Measurements from ENCODE around the gene MAPKBP1. TPM values are rescaled to one million over a fixed set of nuclear protein-coding genes. Genes with fewer than 3 reads are reported as not detected.

MAPKBP1 gene
- total and polyA plus RNA-seq, 2 of the 8 experiments (the other 6 are each of a cell fraction or from before 2014, with no cell fraction given) = 4.3 to 11.3 TPM

- H2BK20ac ChIP-seq (ENCODE audit: low read length) = no peak overlapping the region
- no peaks in the 10 kb centered on the region for H3K79me2 ChIP-seq (ENCODE audit: control insufficient read depth in 1 of 2, insufficient read depth in 2 of 2, low read length in 2 of 2)
- peaks cover 0 to 2% of the 10 kb centered on the region in 2 experiments for H4K20me1 ChIP-seq (replicated peaks in 1 of 2; ENCODE audit: control insufficient read depth in 1 of 2, insufficient read depth in 2 of 2, low read length in 2 of 2)
- no peaks in the 10 kb centered on the region for H3K79me1 ChIP-seq (ENCODE audit: low read depth, low read length)
- H2AK5ac ChIP-seq (ENCODE audit: low read depth, low read length) = no peak overlapping the region
- no peak overlapping the region for H3K18ac ChIP-seq (ENCODE audit: extremely low read depth, low read length)
- no peaks in the 10 kb centered on the region for H3K23me2 ChIP-seq (ENCODE audit: low read depth, low read length)
- no peak overlapping the region for H3K9ac ChIP-seq (replicated peaks in 1 of 4; ENCODE audit: extremely low read depth in 1 of 4, low read depth in 3 of 4, low read length in 3 of 4)
- no peak overlapping the region for H3K14ac ChIP-seq (ENCODE audit: insufficient read length)
- no peak overlapping the region for H2AFZ ChIP-seq (ENCODE audit: low read length)
- FAIRE-seq (no peak), DNase-seq (ENCODE audit: low read depth in 1 of 2, low spot score in 2 of 2) (no peak)
- no peak overlapping the region for H2BK5ac ChIP-seq (ENCODE audit: low read depth, low read length)
- H4K91ac ChIP-seq (replicated peaks; ENCODE audit: insufficient read length, low read length) = no peak overlapping the region
- WGBS, 2 experiments (ENCODE audit: extremely low coverage in 1 of 2, insufficient coverage in 1 of 2, insufficient read length in 1 of 2, insufficient replicate concordance in 2 of 2, low coverage in 1 of 2, low lambda C conversion rate in 2 of 2, missing lambda C conversion rate in 1 of 2) = 95% methylated on average over 4 of the region's 4 CpGs; no CpG with 5 or more reads in 1 of the 2 experiments
- ChIA-PET CTCF (ENCODE audit: partially characterized antibody) (no interaction called here), POLR2A (ENCODE audit: partially characterized antibody) (no interaction called here)
- H4K5ac ChIP-seq (ENCODE audit: insufficient read length, low read depth, low read length) = no peak overlapping the region
- H2BK120ac ChIP-seq (replicated peaks; ENCODE audit: low read depth, low read length) = no peak overlapping the region
- H3K4ac ChIP-seq (replicated peaks; ENCODE audit: insufficient read length, low read depth, low read length) = no peak overlapping the region
- no peak overlapping the region for H2BK15ac ChIP-seq (ENCODE audit: low read length)
- TF ChIP-seq TAF1 (IDR thresholded peaks at IDR 0.05; ENCODE audit: low read depth, low read length) = no peak
- no peak for TF ChIP-seq CTBP2 (IDR thresholded peaks at IDR 0.05; ENCODE audit: borderline replicate concordance, insufficient read depth, insufficient read length, low read length)
- TF ChIP-seq MAX (IDR thresholded peaks at IDR 0.05) = no peak
- no peak for TF ChIP-seq ATF3 (IDR thresholded peaks at IDR 0.05; ENCODE audit: insufficient read depth, low read depth, low read length)
- no peak for TF ChIP-seq SP2 (IDR thresholded peaks at IDR 0.05; ENCODE audit: low read length)
- TF ChIP-seq CBX8 (IDR thresholded peaks at IDR 0.05; ENCODE audit: borderline replicate concordance, low read depth, low read length) = no peak
- no peak for TF ChIP-seq ZNF274 (IDR thresholded peaks at IDR 0.05; ENCODE audit: borderline replicate concordance, extremely low read depth, low read length)
- no peak for TF ChIP-seq EZH2 (IDR thresholded peaks at IDR 0.05; ENCODE audit: low read depth, low read length, severe bottlenecking)
- no peak for TF ChIP-seq USF2 (IDR thresholded peaks at IDR 0.05; ENCODE audit: low read length)
- no peak for TF ChIP-seq EGR1 (IDR thresholded peaks at IDR 0.05; ENCODE audit: borderline replicate concordance, low read depth, low read length)
- TF ChIP-seq HDAC6 (IDR thresholded peaks at IDR 0.05; ENCODE audit: low read depth, low read length) = no peak
- no peak for TF ChIP-seq GABPA (IDR thresholded peaks at IDR 0.05; ENCODE audit: borderline replicate concordance, insufficient read depth, low read length)
- no peaks in the 10 kb centered on the region for H3K4me1 ChIP-seq (replicated peaks in 1 of 4; ENCODE audit: control insufficient read depth in 3 of 4, insufficient read depth in 4 of 4, low read length in 3 of 4)
- H3K23ac ChIP-seq (ENCODE audit: insufficient read length) = no peak overlapping the region
- H4K8ac ChIP-seq (ENCODE audit: extremely low read depth, insufficient read depth, low read length) = no peak overlapping the region
- no peak overlapping the region for H2BK12ac ChIP-seq (ENCODE audit: low read depth, low read length)
- no peak overlapping the region for H3K27ac ChIP-seq (ENCODE audit: low read depth, low read length)
- H3K56ac ChIP-seq (replicated peaks; ENCODE audit: insufficient read length, low read depth, low read length) = no peak overlapping the region
- peaks cover 9 to 30% (median 22%) of the 10 kb centered on the region in 4 experiments for H3K36me3 ChIP-seq (ENCODE audit: control insufficient read depth in 2 of 4, insufficient read depth in 4 of 4, low read length in 3 of 4)
- H3K27me3 ChIP-seq (replicated peaks in 1 of 4; ENCODE audit: control insufficient read depth in 3 of 4, extremely low read depth in 1 of 4, insufficient read depth in 3 of 4, low read length in 3 of 4) = no peaks in the 10 kb centered on the region
- H3K4me3 ChIP-seq (ENCODE audit: extremely low read depth in 1 of 4, insufficient read depth in 2 of 4, low read depth in 3 of 4, low read length in 4 of 4) = no peak overlapping the region
- no peaks in the 10 kb centered on the region for H3K9me3 ChIP-seq (ENCODE audit: insufficient read depth in 2 of 2, low read depth in 1 of 2, low read length in 1 of 2)
- no peak overlapping the region for H3K4me2 ChIP-seq (ENCODE audit: insufficient read depth in 1 of 2, low read depth in 2 of 2, low read length in 2 of 2)
Observed at GRCh38 chr15:41735046-41735445, 39.2 kb upstream of the MAPKBP1 start.

All from H1 (cell line).